CD4-positive, alpha-beta T cell treated with Interleukin-21 for 1 hour (primary cell): ENCODE measurements around the gene BICD1.

ENCODE experiments used
- DNase-seq: peaks from one replicate; pipeline ENCODE4 v3.0.0-alpha.2; 2020

BICD1 gene

DNA sequence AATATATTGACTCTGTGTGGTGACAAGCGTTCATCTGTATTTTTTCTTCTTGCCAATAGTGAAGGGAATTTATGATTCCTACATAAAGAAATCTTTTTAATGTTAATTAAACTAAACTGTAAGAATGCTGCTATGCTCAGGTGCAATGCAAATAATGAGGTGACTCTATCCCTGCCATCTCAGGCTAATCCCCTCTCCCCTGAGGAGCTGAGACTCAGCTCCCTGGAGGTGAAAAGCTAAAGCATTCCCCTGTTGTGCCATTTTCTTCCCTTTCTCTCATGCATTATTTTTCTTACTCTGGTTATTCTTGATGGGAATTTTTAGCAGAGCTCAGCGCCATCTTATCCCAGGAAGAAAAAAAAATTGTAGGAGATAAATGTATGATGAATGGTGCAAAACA is 178.8 kb downstream of the BICD1 start:
- no peak for DNase-seq

GRCh38 chr12:32290411-32290810 is 183.8 kb downstream of the BICD1 start:
- no peak for DNase-seq

- no peak for DNase-seq
These were observed 185.5 kb downstream of the BICD1 start for GRCh38 chr12:32292151-32292550.

DNA sequence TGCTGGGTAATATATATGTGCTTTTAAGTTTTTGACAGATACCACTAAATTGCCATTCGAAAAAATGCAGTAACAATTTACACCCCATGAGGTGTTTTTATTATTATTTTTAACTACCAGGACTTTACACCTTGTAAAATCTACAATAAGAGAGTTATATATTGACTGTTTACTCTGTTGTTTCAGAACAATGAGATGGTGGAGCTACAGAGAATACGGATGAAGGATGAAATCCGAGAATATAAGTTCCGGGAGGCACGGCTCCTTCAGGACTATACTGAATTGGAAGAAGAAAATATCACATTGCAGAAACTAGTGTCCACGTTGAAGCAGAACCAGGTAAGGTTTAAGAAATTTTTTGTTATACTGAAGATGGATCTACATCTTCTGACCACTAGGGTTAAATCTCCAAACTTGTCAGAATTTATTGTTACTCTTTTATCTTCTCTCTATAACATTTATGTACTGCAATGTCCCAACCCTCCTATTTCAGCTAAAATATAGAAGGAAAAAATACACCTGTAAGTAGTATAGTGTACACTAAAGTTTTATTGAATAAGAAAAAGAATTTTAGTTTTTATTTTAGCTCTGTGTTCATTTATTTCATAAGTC is 187.3 kb downstream of the BICD1 start:
- no peak for DNase-seq

DNA sequence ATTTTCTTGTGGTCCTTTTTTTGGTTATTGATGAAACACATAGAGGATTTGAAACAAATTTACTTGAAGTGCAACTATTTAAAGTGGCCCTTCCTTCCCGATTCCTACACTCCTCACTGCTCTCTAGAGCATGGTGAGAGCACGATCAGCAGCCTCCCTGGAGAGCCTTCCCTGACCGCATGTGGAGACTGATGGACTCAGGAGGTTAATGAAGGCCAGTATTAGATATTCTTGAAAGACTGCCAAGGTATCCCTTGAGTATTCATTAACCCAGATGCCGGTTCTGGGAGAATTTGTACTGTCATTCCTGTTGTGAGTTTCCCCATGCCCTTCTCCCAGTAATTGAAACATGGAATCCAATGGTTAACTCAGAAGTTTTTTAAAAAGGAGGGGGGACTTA is 189.9 kb downstream of the BICD1 start:
- DNase-seq: no peak

DNA sequence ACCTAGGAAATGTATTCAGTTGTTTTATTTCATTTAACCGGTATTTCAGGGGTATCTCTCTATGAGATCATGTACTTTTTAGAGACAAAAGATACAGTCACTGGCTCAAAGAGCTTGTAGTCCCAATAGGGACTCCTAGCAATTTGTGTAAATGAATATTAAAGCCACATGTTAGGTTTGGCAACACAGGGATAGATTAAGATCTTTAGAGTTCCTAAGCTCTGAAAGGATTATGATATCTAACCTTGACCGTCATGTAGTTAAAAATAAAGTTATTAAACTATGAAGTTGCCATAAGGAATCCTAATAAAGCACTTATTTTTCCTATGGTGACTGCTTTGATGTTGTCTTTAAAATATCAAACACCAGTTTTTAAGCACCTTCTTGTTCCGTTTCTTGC is 192.3 kb downstream of the BICD1 start:
- DNase-seq: no peak

DNA sequence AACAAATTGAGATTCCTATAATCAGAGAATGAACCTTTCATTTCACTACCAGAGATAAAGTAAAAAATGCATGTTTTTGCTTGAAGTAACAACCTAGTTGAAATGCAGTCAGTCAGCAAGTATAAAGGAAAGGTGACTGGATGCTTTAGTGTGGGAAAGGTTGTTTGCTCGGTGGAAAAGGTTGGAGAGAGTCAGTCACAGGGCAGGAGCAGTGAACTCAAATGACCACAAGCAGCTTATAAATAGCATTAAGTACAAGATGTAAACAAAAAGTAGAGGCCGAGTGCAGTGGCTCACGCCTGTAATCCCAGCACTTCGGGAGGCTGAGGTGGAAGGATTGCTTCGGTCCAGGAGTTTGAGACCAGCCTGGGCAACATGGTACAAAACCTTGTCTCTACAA is 194.6 kb downstream of the BICD1 start:
- no peak for DNase-seq

DNA sequence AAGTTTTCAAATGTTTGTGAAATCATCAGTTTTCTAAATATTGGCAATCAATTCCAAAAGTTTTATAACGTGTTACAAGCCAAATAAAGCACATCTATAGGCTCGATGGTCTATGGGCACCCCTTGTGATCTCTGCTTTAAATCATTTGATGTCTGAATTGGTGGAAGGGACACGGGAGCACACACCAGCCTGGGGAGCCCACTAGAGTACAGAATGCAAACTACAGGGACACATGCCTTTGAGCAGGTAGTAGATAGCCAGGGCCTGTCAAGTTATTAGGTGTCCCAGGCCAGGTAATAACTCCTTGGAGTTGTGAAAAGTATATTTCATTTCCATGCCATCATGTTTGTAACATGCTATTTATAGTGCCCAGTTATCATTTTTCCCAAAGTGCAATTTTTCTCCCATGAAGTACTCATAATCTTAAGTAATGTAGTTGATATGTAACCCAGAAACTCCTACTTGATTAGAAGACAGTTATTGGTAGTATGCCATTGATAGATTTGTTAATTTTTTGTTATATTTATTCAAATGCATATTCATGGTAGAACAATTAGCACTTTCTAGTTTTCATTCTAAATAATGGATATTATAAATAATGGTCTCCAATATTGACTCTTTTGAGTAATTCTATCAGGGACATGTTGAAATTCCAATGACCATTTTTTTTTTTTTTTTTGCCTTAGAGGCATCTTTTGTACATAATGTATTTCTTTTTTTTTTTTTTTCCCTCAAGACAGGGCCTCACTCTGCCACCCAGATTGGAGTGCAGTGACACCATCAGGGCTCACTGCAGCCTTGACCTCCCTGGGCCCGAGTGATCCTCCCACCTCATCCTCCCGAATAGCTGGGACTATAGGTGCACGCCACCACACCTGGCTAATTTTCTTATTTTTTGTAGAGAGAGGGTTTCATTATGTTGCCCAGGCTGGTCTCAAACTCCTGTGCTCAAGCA is 195.8 kb downstream of the BICD1 start:
- DNase-seq: peak; percentile 25

DNA sequence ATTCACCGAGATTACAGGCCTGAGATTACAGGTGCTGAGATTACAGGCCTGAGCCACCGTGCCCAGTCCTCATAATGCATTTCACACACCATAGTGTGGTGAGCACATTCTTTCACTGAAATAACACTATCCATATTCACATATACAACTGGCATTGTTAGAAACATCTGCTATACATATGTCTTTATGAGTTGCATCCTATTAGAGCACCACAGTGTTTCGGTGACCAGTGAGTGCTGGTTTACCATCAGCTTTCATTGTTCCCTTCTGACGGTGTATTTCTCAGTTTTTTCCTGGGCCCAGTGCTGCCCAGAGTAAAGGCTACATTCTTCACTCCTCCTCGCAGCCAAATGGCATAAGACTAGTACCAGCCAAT is 196.5 kb downstream of the BICD1 start:
- DNase-seq: no peak

DNA sequence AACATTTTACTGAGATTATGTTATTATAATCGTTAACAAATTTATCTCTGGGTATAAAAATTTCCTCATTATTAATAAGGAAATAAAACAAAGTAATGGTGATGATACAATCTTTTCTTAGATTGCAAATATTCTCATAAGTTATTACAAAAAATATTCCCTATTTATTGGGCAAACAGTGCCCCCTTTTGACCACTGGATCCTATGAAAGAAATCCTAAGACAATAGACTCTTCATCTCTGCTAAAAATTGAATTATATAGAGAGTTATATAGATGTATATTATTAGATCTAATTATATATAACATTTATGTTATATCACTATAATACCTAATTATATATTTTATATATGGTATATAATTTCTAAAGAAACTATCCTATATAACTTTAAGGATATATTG is 198.5 kb downstream of the BICD1 start:
- peak; percentile 60 for DNase-seq

GRCh38 chr12:32307326-32307725 is 200.7 kb downstream of the BICD1 start:
- DNase-seq: no peak

DNA sequence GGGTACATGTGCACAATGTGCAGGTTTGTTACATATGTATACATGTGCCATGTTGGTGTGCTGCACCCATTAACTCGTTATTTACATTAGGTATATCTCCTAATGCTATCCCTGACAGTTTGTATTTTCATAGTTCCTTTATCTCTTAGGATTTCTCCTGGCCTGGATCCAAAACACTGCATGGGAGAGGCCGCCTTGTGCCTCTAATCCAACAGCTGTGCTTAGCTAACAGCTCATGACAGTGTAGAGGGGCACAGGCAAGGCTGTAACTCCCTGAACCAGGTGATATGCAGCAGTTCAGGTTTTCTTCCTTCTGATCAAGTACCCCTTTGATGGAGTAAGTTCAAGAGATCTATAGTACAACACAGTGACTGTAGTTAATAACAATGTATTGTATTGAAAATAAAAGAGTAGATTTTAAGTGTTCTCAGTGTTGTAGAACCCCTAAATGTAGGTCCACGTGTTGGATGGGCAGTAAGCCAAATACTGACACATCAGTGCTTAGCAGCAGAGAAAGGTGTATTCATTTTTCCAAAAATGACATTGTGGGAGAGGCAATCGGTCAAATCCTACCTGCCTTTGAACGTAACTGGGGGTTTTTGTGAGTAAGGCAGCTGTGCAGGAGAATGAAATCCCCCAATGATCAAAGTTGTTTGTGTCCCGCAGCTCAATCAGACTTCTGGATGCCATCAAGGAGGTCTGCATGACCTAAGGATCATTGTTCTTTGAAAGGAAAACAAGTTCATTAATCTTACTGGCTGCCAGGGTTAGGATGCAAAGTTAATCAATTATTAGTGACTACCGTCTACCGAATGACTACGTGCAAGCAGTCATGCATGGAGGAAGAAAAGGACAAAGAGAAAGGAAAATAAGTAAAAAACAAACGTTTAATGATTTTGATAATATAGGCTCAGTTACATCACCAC is 203.4 kb downstream of the BICD1 start:
- no peak for DNase-seq

DNA sequence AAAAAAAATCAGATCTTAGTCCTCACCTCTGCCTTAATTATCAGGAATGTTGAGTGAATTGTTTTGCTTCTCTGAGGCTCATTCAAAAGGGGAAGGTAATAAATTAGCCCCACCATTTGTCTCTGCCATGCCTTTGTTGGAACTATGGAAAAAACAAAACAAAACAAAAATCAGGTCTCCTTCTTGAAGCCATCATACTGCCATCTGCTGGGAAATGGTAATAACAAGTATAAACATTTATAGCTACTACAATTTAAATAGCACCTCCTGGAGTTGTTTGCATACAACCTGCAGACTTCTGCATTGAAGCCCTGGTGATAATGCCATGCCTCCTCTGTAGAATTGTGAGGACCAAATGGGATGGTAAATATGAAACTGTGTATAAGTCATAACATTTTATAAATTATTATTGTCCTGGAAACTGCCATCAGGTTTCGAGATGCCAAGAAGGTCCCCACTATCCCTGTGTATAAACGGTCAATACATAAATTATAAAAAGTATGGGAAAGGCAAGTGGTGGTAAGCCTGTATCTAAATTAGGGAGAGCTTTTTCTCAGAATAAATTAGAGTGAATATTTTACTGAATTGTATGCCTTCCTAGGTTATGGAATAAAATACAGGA is 205.5 kb downstream of the BICD1 start:
- DNase-seq: peak; percentile 55

DNA sequence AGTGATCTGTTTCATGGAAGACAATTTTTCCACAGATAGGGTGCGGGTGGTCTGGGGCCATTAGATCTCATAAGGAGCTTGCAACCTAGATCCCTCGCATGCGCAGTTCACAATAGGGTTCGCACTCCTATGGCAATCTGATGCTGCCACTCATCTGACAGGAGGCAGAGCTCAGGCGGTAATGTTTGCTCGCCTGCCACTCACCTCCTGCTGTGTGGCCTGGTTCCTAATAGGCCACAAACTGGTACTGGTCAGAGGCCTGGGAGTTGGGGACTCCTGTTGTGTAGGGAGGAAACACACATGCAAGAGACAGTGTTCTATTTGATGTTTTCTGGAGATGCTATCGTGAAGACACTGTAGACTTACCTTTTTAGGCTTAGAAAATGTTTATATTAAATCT is 215.7 kb downstream of the BICD1 start:
- no peak for DNase-seq

DNA sequence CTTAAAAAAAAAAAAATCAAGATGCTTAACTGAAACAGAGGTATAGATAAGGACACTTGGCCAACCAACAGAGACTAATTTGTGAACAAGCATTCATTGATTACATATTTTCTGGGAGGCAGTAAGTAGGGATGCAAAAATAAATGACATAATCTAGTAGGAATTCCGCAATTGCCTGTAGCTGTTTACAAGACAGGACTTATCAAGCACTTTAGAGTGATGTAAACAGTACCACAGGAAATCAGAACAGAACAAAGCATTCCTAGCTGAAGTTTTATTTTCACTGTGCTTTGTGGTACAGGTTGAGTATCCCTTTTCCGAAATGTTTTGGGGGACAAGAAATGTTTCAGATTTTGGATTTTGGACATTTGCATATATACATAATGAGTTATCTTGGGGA is 224.5 kb downstream of the BICD1 start:
- no peak for DNase-seq

DNA sequence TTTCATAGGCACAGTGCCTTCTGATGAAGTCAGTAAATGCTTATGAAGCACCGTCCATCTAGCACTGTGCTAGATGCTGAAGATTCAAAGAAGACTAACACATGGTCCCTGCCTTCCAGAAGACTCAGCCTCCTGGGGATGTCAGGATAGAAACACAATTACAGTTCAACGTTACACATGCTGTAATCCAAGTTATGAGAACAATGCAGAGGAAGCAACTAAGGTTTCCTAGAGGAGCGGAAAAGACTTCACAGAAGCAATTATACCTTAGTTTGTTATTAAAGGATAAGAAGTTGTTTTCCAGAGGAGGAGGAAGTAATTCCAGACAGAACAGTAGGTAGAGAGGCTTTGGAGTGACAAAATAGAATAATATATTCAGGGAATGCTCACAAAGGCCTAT is 225.8 kb downstream of the BICD1 start:
- no peak for DNase-seq

GRCh38 chr12:32334371-32334777 is 227.7 kb downstream of the BICD1 start:
- DNase-seq: no peak

GRCh38 chr12:32336261-32336660 is 229.6 kb downstream of the BICD1 start:
- DNase-seq: no peak

- no peak for DNase-seq
These were observed 236.8 kb downstream of the BICD1 start for GRCh38 chr12:32343496-32343895.

- no peak for DNase-seq
These were observed 237.4 kb downstream of the BICD1 start for GRCh38 chr12:32344047-32344446.

DNA sequence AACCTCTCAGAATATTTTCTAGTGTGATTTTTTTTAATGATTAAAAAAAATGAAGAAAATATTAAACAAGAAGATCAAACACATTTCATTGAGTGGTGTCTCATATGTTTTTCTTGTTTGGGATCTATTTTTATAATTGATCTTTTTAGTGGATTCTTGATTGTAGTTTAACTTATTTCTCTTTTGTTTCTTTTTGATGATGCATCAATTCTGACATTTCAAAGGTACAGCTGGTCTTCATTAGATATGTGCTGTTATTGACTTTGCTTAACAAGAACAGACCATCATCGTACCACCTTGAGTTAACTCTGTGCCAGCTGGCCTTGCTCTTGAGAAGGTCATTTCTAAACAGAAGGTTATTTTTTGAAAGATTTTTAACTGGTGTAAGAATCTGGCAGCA is 246.9 kb downstream of the BICD1 start:
- DNase-seq: no peak

GRCh38 chr12:32357601-32358249 is 251.1 kb downstream of the BICD1 start:
- DNase-seq: no peak
